NCI-H128 (cell line): ENCODE measurements around the gene MYO1C.

Experiments
- DNase-seq: peaks from one replicate; lab custom pipeline; 2025; ENCODE audit not compliant: unreplicated experiment; lab: John Stamatoyannopoulos, UW

The MYO1C gene

GRCh38 chr17:1486802-1487695, 5.4 kb downstream of the MYO1C start:
- no peak for DNase-seq

GRCh38 chr17:1485423-1486376, 6.8 kb downstream of the MYO1C start:
- no peak for DNase-seq

- no peak for DNase-seq
These were observed 7.6 kb downstream of the MYO1C start for GRCh38 chr17:1484676-1485422.

GRCh38 chr17:1484060-1484535, 8.4 kb downstream of the MYO1C start:
- DNase-seq: no peak

- DNase-seq: no peak
These were observed 9.8 kb downstream of the MYO1C start for GRCh38 chr17:1482680-1483079.

- DNase-seq: no peak
These were observed 10.8 kb downstream of the MYO1C start for GRCh38 chr17:1481736-1482135.

GRCh38 chr17:1480747-1481465, 11.6 kb downstream of the MYO1C start:
- DNase-seq: no peak

- DNase-seq: no peak
These were observed 14.1 kb downstream of the MYO1C start for GRCh38 chr17:1478418-1478817.

GRCh38 chr17:1475321-1475854, 17.1 kb downstream of the MYO1C start:
- no peak for DNase-seq

- DNase-seq: no peak
These were observed 17.9 kb downstream of the MYO1C start for GRCh38 chr17:1474402-1475189.

GRCh38 chr17:1473841-1474240, 18.6 kb downstream of the MYO1C start:
- DNase-seq: no peak

- no peak for DNase-seq
These were observed 19.3 kb downstream of the MYO1C start for GRCh38 chr17:1473170-1473569.

- DNase-seq: no peak
These were observed 20.3 kb downstream of the MYO1C start for GRCh38 chr17:1471911-1472821.

GRCh38 chr17:1471490-1471889, 21.0 kb downstream of the MYO1C start:
- no peak for DNase-seq

GRCh38 chr17:1470755-1471462, 21.6 kb downstream of the MYO1C start:
- no peak for DNase-seq

GRCh38 chr17:1470071-1470754, 22.3 kb downstream of the MYO1C start:
- DNase-seq: no peak

- DNase-seq: no peak
These were observed 23.1 kb downstream of the MYO1C start for GRCh38 chr17:1469231-1469852.
